PFSK-1 (cell line): ENCODE results near the gene TOB2.

Experiments used
- FOXP2 ChIP-seq: optimal IDR thresholded peaks from 2 replicates; pipeline ENCODE3; 2011; ENCODE audit warnings: borderline replicate concordance, control low read depth, inconsistent platforms; ENCODE audit not compliant: insufficient read depth; ENCODE audit errors: extremely low read length, extremely low read depth
- POLR2AphosphoS5 ChIP-seq: IDR thresholded peaks from 2 replicates; pipeline ENCODE4 v1.6.1; 2012; ENCODE audit warnings: low read depth, mild to moderate bottlenecking, control low read depth, low read length, moderate library complexity
- REST ChIP-seq, 2 experiments: IDR thresholded peaks; 2 replicates each; pipeline versions ENCODE4 v1.6.1 to v1.8.0; 2011 to 2012; ENCODE audit warnings: low read depth in 2 of 2, low read length in 2 of 2, control low read depth in 1 of 2, inconsistent platforms in 1 of 2, mild to moderate bottlenecking in 1 of 2, moderate library complexity in 1 of 2; ENCODE audit not compliant: insufficient read depth in 1 of 2
- TAF1 ChIP-seq: IDR thresholded peaks from 2 replicates; pipeline ENCODE4 v1.6.1; 2012; ENCODE audit warnings: low read length, control low read depth, borderline replicate concordance; ENCODE audit not compliant: insufficient read depth

GRCh38 chr22:41435560-41435959 is 11.0 kb downstream of the TOB2 start:
- TF ChIP-seq POLR2AphosphoS5 (no peak), TAF1 (no peak), REST (IDR thresholded peaks at IDR 0.05; ENCODE audit: insufficient read depth in 1 of 2, low read depth in 2 of 2, low read length in 2 of 2) (no peak), FOXP2 (no peak)
